DLD1 (cell line): ENCODE measurements around the gene CCDC33.

Source experiments
- in situ Hi-C: cut with HindIII; loops from 2 replicates; pipeline ENCODE4 v1.10.0; 2017; ENCODE audit warnings: low sequenced_read_pairs

The CCDC33 gene

GRCh38 chr15:74235962-74236361 lies at the start of gene CCDC33:
TSS of gene CCDC33 (plus strand) at chr15:74236326. CDS start at chr15:74236720, 394 bp downstream.
- in situ Hi-C loops, result no loop called here

DNA sequence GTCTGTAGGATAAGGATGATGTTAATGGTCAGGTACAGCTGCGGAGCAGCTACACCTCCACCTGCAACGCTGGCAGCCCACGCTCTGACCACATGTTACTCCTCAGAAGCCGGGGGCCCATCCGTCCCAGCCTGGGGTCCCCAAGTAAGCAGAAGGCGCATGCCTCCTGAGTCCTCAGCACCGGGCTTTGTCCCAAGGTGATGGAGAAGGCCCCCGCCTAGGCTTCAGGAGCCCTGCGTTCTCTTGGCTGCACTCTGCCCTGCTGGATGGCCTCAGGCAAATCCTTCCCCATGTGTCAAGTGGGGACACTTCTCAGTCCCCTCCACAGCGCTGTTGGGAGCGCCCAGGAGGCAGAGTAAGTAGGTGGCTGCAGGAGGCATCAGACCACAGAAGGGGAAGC lies 47.9 kb upstream of the CCDC33 start:
- in situ Hi-C loops, result no loop called here

- in situ Hi-C loops, result loop anchor here (5.0 kb wide), 1 partner anchor 51 kb away; no protein-coding TSS in a partner anchor
Measured at GRCh38 chr15:74191798-74192197, 44.3 kb upstream of the CCDC33 start.

DNA sequence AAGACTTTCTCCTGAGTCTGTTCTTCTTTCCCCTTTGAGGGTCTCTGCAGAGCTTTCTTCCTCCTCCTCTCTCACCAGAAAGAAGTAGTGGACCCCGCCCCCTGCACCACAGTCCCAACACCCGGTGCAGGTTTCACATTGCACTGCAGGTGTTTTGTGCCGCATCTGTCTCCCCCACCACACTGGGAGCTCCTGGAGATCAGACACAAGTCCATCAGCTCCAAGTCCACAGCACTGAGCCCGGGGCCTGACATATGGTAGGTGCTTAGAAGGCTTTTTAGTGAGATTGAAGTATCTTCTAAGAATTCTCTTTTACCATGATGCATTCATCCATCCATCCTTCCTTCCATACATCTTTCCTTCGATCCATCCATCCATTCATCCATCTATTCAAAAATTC lies 43.4 kb upstream of the CCDC33 start:
- in situ Hi-C loops, result loop anchor here (5.0 kb wide), 1 partner anchor 50 kb away; no protein-coding TSS in a partner anchor

- in situ Hi-C loops, result loop anchor here (5.0 kb wide), 1 partner anchor 49 kb away; no protein-coding TSS in a partner anchor
Measured at GRCh38 chr15:74193299-74193718, 42.8 kb upstream of the CCDC33 start.

DNA sequence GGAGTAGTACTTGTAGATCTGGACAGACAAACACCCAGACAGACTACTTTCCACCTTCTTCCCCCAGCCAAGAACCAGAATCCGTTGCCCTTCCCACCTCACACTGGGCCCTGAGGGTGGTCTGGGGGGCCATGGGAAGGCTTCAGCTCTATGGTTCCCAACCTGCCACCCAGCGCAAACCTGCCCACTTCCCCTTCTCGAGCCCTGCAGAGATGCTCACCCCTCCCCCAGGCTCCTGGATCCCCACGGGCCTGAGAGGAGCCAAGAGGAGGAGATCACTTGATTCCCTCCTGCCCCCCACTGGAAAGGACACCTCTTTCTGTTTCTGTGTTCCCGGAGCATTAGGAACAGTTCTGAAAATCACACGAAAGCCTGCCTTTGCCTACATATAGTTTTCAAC lies 42.2 kb upstream of the CCDC33 start:
- in situ Hi-C loops, result loop anchor here (5.0 kb wide), 1 partner anchor 48 kb away; no protein-coding TSS in a partner anchor

GRCh38 chr15:74194572-74195559 lies 41.3 kb upstream of the CCDC33 start:
- in situ Hi-C loops, result loop anchor here (5.0 kb wide), 1 partner anchor 47 kb away; no protein-coding TSS in a partner anchor

- in situ Hi-C loops, result no loop called here
Measured at GRCh38 chr15:74196175-74196574, 40.0 kb upstream of the CCDC33 start.

DNA sequence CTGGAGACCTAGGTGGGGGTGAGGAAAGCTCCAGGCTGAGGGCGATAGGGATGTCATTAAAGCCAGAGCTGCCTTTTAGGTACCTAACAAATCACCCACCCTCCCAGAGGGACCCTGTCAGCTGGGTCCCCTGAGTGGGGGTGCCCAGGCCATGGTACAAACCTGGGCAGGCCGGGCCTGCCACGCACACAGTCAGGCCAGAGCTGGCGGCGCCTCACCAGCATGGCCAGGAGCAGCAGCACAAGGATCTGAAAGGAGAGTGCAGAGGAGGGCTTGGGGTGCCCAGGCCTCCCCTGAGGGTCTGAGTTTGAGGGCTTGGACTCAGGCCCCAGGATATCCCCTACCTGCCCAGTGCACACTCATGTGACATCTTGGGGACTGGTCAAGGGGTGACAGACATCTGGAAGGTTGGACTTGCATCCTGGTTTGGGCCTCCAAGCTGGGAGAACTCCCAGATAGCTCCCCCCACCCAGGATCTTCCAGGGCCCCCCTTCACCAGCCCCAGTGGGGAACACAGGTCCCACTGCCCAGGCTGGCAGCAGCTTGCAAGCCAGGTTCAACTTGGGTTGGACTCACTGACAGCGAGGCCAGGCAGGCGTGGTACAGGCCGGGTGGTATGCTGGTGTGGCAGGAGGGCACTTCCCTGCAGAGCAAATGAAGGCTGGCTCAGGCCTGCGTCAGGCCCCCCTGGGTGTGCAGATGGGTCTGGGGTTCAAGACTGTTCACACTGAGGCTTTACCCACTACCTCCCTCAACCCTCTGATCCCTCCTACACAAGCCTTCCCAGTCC lies 38.8 kb upstream of the CCDC33 start:
- in situ Hi-C loops, result no loop called here

DNA sequence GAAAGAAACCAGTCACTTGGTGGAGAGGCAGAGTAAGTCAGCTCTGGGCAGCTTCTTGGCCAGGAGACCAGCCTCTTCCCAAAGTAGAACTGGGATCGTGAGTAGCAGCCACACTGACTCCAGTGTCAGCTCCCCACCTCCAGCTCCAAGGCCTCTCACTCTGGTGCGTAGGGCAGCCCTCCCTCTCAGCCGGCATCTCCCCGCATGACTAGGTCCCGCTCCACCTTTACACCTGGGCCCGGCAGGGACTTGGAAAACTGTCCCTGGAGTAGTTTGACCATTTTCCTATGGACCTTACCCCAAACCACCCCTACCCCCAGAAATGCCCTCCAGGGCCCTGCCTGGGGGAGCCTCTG lies 36.9 kb upstream of the CCDC33 start:
- in situ Hi-C loops, result no loop called here

DNA sequence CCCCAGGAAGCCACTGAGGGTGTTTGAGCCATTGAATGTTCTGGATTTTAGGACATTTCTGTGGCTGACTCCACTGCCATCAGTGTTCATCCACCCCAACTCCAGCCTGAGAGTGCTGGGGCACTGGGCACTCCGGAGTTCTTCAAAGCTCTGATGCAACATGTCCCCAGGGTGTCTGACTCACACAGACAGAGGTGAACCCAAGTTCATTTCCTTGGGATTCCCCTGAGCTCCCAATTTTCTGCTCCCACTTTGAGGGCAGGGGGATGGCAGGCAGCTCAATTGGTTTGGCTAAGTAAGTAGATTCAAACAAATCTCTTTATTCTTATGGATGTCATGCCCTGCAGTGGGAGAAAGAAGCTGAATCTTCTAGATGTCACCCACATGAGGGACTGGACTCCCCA lies 35.7 kb upstream of the CCDC33 start:
- in situ Hi-C loops, result no loop called here

DNA sequence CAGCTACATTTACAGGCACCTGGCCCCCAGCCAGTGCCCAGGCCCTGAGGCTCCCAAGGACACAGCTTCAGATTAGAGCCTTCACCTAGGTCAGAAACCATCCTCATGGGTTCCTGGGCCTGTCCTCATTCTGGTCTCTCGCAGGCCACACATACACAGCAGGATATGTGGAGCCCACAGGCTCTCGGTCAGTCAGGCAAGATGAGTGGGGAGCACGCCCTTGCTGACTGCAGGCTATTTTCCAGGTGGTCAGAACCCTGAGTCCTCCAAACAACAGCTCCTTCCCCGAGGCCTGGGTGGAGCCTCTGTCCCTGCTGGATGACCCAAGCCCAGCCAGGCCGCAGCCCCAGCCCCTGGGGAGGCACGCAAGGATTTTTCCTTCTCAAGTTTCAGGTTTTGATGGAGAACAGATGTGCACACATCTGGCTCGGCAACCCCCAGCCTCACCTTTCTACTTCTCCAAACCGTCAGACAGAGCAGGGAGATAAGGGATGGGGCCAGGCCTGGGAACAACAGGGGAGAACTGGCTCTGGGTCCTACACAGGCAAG lies 35.2 kb upstream of the CCDC33 start:
- in situ Hi-C loops, result no loop called here

DNA sequence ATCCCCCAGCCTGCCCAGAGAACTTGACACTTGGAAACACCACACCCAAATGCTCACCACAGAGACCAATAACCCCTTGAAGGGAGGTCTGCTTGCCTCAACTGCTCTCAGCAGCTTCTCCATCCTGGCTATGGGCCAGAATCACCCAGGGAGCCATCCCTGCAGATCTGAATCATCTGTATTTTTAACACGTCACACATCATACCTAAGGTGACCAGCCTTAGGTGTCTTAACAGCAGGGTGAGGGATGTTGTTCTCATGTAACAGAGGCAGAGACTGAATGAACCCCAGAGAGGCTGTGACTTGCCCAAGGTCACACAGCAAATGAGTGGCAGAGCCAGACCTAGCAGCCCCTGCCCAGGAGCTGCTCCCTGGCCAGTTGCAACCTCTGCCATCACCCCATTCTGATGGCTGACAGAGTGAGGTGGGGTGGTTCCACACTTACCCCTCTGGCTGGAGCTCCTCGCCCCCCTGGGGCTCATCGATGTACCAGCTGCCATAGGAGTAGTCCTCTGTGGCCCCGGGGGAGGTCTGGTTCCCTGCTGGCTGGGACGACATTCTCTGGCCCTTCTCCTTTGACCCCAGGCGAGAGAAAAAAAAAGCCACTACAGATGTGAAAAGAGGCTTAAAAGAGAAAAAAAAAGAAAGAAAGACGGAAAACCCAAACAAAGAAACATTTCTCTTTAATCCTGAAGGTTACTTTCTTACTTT lies 34.3 kb upstream of the CCDC33 start:
- in situ Hi-C loops, result no loop called here

DNA sequence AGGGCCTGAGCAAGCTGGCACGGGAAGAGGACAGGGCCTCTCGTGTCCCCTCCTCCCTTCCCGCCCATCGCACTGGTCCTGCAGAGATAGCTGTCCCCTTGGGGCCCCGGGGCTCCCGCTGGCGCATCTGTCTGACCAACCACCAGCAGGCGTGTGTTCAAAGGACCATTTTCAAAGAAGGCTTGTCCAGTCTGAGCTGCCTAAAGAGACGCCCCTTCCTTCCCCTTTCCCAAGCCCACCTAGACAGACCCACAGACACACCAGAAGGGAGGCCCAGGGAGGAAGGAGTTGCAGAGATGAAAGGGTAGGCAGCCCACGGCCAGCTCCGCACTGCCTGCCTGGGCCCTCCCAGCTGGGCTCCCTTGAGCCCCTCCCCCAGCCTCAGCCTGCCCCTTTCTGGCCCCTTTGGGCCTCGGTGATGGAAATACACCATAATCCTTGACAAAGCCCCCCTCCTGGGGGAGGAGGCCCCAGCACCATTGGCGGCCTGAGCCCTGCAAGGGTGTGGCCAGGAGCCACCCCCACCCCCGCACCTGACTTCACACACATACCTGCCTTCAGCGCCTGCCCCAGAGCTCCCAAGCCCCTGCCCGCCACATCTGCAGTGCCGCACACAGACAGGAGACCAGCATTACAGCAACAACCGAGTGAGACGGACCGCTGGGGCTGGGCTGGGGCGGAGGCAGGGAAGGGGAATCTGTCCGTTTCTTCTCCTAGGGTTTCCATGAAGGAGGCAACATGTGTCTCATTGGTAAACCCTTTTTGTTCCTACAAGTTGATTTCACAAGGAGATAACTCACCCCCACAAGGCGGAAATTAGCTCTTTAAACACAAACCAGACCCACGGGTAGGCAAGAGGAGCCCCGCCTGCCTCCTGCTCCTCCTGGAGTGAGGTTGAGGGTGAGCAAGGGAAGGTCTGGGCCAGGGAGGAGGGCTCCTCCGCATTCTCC lies 33.4 kb upstream of the CCDC33 start, which contains the start of gene STRA6:
STRA6 (minus strand) TSS at position 336 of the 950 bp plus-strand sequence. CDS start 520 bp downstream, outside the sequence.
- in situ Hi-C loops, result no loop called here

GRCh38 chr15:74203914-74204431 lies 32.2 kb upstream of the CCDC33 start:
- in situ Hi-C loops, result no loop called here

DNA sequence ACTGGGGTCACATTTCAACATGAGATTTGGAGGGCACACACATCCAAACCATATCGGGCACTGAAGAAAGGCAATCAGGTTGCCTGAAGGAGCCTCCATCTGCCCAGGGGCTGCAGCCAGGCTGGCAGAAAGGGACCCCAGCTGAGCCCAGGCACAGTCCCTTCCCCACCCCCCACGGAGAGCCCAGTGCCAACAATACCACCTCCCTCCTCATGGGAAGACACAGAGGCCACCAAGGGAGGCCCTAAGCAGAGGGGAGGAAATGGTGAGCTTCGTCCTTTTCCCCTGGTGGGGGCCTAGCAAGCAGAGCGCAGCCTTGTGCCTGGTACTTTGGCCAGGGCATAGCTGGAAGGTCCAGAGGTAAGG lies 30.6 kb upstream of the CCDC33 start:
- in situ Hi-C loops, result no loop called here

DNA sequence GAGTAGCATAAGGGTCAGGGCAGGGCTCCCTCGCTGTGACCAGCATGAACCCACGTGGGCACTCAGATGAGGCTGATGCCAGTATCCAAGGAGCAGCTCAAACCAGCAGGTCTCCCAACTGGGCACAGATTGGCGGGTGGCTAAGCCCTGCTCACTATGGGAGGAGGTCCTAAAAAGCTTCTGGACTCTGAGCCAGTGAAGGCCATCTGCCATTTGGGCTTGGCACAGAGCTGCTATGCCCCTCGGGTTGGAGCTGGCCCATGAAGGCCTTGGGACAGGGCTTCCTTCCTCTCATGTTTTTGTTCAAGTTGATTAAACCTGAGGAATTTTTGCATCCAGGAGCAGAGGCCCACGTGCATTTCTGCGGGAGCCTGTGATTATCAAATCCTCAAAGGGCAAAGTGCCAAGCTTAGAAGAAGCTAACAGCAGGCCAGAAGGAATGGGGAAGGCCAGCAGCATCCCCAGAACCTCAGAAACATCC lies 29.3 kb upstream of the CCDC33 start:
- in situ Hi-C loops, result no loop called here

DNA sequence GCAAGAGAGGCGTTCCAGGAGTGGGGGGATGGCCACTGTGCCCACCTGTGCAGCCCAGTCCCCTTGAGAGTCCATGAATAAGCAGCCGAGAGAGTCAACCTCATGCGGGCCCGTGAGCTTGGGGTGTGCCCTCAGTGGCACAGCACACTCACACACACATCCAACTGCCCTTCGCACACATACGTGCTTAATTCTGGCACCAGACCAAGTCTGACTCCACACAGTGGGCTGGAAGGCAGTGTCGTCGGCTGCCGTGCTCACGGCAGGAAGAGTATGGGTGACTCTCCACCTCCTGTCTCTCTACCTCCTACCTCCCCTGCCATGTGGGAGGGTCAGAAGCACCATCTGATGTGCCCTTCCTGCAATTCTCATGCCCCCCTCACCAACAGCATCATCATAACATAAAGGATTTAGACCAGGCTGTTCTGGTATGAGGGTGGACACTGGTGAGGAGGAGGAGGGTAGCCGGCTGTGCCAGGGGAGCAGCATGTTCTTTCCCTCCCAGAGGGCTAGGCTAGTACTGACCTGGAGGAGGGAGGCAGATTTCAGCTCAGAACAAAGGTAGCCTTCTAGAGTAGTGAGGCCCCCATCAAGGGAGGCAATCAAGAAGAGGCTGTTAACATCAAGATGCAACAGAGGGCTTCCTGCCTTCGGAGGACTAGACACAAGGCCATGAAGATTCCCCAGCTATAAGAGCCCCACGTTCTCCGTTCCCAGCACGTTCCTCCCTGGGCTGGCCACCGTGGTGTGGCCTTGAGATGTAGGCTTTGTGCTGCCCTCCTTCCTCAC lies 28.3 kb upstream of the CCDC33 start:
- in situ Hi-C loops, result no loop called here
